GM19467 (cell line): ENCODE results near the gene ERC2.
"Not testable (repeated sequence)": the region's sequence is repeated elsewhere in the genome, so short reads cannot be mapped to it uniquely, and the experiment has no call there.

ENCODE experiments used
- ATAC-seq: cut with Tn5 transposase; IDR thresholded peaks from one replicate; pipeline ENCODE4 v1.9.1; 2021; ENCODE audit warnings: mild to moderate bottlenecking, moderate library complexity; ENCODE audit not compliant: unreplicated experiment

ERC2 gene

DNA sequence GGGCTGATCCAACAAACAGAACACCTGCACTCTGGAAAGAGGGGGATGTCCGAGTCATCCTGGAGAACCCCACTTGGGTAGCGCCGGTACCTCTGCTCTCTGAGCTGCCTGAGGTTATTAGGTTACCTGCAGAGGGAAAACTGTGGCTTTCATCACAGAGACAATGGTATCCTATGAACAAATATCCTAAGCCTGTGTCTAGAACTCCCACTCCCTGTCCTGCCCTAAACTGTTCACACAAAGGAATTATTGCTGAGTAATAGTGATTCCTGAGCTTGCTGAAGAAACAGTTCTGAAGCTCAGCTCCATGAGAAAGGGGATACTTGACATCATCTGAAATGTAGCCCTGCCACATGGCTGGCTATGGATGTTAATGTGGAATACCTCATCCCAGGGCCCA is 949.2 kb downstream of the ERC2 start:
- ATAC-seq = no peak

DNA sequence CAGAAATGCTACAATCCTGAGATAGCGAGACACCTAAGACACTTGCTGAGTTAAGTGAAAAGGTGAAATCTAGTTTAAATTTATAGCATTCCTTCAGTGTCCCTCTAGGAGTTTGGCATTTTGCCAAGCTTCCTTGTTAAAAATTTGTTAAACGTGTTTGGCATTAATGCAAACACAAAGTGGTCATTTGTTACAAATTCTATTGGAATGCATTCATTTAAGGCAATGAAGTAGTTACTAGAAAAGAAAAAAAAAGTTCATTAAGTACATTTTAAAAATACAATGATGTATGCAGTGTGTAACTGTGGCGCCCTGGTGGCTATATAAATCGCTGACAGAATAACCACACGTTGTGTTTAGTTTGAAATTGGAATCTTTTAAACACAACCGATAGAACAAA is 949.8 kb downstream of the ERC2 start:
- ATAC-seq = no peak

DNA sequence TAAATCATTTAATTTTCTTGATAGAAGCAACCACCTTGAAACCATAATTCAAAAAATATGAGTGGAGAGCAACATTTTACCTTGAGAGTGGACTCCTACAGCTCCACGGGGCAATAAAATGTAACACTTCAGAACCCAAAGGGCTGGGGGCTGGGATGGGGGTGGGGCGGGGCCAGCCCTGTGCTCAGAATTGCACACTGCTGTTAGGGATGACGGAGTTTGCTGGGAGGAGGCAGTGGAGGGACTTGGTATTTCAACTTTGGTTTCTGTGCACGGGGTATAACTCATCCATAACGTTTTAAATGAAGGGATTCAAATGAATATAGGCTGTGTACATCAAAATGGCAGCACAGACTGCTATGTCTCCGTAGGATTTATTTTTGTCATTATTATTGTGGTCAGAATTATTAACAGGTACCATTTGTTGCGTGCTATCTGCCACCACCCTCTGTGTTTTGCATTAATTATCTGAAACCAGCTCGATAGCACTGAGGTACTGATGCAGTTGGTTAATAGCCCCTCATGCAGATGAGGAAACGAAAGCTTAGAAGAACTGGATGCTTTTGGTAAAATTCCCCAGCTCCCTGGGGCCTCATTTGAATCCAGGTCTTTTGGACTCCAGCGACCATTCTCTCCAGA is 951.8 kb downstream of the ERC2 start:
- no peak for ATAC-seq

DNA sequence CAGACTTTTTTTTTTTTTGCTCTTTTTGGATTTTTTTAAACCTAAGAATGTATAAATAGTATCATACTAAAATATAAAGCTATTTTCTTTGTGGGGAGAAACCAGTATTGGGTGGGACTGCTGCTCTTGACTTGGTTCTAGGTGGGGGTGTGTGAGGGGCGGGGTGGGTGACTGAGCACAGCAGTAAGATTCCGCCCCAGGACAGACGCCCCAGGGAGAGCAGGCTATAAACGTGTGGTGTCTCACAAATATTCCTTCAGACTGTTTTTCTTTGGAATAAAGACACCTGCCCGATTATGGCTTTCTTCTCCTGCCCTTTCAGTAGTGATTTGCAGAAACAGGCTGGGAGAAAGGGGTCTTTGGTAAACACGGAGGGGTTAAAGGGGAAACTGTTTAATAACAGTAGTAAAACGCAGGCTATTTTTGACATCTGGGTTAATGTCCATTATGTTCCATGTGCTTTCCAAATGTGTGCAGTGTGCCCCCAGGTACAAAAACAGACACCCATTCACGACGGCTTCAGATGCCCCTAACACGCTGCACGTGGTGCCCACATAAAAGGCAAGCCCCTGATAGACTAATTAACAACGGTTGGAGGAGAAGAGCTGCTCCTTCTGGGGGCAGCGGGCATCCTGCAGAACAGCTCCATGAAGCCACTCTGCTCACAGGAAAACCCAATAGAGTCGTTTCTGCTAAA is 952.6 kb downstream of the ERC2 start:
- no peak for ATAC-seq

DNA sequence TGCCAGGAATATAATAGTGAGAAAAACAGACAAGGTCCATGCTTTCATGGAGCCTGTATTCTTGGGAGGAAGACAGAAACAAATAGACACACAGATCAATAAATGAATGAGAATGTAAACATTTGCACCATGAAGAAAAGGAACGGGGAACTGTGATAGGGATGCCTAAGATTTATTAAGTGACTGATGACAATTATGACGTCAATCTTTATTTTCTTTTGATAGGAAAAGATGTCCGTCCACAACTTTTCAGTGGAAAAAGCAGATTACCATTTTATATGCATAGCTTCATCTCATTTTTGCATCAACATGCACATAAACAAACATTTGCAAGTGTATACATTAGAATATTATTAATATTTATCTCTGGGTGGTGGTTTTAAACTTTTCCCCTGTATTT is 953.3 kb downstream of the ERC2 start:
- ATAC-seq = no peak

DNA sequence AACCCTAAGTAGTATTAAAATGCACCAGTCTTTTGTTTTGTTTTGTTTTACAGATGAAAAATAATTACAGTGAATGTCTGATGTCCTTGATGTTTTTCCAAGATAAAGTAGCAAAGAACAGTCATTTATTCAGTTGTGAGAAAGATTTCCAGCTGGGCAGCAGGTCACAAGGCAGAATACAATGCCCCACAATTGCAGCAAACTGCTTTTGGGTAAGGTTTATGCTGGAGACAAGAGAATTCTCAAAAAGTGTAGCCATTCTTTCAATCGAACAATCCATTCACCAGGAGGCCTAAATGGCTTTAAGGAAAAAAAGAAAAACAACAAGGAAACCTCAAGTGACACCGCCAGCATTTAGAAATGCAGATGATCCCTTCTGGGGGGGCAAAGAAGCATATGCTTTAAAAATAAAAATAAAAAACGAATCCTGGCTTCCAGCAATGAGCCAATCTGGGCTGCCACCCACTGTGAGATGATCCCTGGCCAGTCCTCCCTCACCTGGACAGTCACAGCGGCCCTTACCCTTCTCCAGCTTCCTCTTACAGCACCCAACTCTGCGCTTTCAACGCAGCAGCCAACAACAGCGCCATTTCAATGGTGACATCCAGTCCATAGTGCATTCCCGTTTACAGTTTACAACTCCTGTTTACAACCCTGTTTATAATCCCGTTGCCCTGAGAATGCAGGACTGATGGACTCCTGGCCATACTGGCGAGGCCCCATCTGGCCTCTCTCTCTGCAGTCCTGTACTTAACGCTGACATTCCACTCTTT is 955.5 kb downstream of the ERC2 start:
- ATAC-seq = no peak

DNA sequence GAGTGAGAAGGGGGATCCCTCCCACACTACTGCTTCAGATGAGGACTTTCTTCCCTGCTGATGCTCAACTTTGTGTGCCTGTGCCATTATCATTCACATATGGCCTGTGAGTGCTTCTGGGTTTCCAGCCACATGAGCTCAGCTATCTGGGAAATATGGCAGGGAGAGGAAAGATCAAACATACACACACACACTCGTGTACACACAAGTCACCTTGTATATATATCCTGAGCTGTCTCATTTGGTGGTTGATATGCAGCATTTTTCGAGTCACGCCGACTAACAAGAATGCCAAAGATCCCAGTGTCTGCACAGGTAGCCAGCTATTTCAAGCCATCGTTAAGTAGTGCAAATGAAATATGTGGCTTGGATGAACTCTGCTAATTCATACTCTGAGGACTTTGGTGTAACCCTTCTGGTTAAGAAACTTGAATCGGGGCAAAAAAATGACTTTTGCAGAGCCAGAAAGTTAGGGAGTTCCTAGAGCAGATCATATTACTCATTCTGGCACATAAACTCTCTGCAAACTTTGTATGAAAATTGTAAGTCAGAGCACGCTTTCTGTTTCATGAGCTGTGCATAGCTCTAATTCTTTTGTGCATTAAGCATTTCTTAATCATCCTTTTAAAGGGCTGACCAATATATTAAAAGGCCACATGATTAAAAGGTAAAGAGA is 956.2 kb downstream of the ERC2 start:
- ATAC-seq = no peak

DNA sequence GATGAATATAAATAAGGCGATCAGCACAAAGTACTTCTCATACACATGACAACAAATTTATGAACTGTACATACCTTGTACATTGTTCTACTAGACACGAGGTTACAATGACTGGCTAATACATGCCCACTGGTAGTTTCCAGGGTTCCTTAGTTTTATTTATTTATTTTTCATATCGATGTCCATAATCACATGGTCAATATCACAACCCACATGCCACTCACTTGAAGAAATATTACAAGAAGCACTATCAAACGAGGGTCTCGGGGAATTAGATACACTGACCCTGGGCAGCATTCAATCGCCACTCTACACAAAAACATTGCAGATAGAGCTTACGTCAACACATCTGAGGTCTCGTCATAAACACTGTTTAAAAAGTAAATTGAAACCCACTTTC is 959.9 kb downstream of the ERC2 start:
- ATAC-seq = no peak

DNA sequence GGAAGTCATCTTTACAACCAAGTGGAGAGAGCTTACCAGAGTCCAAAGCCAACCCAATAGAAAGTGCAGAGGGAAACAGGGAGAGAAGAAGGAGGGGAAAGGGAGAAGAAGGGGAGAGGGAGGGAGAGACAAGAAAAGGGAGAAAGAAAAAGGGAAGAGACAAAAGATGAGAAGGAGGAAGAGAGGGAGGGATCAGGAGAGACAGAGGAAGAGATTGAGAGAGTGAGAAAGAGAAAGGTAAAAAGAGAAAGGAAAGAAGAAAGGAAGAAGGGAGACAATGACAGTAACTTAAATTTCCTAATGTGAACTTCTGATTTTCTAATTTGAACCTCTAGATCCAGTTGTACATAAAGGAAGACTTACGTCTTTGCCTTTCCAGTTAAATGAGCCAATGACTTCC is 960.5 kb downstream of the ERC2 start:
- ATAC-seq = no peak

DNA sequence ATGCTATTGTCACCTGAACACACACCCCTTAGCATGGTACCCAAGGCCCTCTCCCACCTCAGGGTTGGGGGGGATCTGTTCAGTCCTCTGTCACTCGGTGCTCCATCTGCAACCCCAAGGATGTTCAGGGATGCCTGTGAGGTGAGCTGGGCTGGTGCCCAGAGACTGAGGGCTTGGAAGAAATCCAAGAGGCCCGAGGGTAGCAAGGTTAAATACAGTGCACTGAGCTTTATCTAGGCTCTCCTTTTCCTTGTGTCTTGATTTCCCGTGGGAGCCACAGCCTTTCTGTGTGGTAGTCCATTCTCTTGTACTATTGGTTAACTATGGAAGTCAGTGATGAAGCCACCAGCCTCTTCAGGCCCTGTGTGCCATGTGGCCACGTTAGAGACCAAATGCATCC is 962.5 kb downstream of the ERC2 start:
- no peak for ATAC-seq

DNA sequence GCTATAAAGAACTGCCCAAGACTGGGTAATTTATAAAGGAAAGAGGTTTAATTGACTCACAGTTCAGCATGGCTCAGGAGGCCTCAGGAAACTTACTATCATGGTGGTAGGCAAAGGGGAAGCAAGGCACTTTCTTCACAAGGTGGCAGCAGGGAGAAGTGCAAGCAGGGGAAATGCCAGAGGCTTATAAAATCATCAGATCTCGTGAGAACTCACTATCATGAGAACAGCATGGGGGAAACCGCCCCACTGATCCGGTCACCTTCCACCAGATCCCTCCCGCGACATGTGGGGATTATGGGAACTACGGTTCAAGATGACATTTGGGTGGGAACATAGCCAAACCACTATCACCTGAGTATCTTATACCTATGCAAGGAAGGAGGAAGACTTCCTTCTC is 963.2 kb downstream of the ERC2 start:
- not testable (repeated sequence) for ATAC-seq

DNA sequence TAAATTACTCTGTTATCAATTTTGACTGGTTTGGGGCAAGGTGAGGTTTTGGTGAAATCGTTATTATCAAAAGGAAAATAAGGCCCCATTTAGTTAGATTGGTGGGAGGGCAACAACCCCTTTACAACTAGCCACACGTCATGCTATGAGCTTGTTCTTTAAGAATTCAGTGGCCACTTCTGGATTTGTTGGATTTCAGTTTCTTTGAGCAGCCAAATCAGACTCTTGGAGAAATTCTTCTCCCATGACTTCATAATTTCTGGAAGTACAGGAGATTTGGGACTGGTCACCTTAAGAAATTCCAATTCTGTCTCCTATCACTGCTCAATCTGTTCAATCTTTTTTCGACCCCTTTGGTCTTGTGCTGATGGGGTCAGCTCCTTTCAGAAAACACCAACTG is 966.4 kb downstream of the ERC2 start:
- ATAC-seq = no peak

DNA sequence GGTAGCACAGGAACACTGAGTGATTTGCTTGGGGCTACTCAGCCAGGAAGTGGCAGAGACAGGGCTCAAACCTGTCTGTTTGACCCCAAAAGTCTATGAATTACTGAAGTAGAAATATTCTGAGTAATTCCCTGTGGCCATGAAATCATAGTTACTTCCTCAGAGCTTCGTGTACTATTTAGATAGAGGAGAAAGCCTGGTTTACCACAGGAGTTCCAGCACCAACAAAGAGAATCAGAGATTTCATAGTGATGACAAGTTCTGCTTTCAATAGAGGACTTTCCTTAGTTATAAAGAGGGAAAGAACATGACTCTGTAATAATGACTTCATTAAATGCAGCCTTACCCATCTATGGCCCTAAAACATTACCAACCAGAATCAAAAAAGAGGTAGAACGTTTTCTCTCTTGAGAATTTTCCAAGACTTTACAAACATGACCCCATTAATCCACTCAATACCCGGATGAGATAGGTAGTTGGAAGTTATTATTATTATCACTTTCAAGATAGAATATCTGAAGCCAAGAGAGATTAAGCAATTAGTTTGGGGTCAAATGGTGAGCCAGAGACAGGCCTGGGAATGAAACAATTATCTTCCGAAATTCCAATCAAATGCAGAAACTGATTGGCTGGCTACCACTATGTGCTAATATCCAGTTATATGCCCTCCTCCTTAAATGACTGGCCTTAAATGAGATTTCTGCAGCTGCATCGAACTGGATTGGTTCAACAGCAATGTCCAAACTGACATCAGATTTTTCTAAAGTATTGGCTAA is 967.5 kb downstream of the ERC2 start:
- no peak for ATAC-seq

DNA sequence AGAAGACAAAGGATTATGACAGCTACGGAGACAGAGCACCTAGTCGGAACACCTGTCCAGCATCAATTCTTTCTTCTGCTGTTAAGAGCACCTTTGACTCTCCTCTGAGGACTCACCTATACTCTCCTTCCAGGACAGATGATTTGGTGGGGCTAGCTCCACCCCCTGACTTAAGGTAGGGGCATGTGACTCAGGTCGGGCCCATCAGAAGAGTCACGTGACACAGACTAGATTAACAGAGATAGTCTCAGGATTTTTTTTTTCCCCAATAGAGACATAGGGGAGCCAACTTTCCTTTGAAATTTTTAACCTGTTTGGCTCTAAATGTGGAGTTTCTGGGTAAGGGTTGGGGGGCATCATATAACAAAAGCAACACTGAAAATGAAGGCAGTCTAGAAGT is 969.7 kb downstream of the ERC2 start:
- no peak for ATAC-seq

DNA sequence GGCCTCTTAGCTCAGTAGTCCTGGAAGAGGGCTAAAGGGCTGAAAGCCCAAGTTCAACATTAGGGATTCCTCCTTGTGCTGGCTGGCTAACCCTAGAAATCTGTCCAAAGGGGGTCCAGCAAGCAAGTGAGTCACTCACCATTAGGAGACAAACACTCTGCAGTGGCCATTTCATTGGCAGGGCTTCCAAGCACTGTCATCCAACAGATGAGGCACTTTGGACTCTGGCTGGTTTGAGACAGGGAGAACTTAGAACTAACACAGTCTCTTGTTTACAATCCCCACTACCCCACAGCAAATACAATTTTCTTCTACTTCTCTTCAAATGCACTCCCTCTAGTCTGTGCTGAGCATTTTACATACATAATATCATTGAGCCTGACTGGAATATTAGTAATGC is 971.0 kb downstream of the ERC2 start:
- ATAC-seq = no peak

DNA sequence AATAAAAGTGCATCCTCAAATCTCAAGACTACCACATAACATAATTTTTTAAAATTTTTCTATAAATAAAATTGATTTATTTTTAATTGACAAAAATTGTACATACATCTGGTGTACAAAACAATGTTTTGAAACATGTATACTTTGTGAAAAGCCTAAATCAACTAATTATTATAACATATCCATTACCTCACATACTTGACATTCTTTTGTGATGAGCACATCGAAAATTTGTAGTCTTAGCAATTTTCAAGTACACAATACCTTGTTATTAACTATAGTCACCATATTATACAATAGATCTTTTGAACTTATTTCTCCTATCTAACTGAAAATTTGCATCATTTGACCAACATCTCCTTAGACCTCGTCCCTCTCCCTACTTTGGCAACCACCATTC is 973.3 kb downstream of the ERC2 start:
- no peak for ATAC-seq

DNA sequence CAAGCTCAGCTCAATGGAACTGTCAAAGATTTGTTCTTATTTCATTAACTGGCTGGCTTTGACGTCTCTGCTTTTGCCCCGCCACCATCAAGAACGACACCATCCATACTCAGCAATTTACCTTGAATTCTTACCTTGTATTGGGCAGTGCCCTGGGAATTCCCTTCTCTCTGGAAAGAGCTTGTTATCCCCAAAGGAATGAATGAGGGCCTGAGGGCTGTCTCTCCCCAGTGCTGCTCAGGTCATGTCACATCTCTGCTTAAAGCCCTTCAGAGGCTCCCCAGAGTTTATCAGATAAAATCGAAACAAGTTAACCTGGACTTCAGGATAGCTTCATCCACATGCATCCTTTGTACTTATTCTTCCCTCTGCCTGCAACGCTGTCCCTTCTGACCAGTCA is 975.3 kb downstream of the ERC2 start:
- no peak for ATAC-seq

DNA sequence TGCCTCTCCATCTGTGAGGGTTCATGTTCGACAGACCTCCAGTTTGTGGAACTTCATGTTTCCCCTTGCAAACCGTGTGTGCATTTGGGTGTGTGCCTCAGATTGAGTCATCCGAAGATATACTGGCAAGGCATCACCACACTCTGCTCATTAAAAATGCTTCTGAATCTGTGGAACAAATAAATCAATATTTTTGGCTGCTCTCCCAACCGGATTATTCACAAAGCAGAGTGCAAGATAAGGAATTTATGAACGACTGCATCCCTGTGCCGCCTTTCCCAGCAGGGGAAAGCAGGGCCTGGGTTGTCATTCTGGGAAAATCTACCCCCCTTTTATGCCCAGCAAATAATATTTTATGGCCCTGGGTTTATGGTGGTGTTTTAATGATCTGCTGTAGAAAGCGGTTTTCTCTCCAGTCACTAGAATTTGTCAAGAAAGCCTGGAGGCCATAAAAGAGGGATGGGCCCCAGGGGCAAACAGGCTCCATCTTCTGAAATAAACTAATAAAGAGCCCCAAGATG is 976.9 kb downstream of the ERC2 start:
- no peak for ATAC-seq

DNA sequence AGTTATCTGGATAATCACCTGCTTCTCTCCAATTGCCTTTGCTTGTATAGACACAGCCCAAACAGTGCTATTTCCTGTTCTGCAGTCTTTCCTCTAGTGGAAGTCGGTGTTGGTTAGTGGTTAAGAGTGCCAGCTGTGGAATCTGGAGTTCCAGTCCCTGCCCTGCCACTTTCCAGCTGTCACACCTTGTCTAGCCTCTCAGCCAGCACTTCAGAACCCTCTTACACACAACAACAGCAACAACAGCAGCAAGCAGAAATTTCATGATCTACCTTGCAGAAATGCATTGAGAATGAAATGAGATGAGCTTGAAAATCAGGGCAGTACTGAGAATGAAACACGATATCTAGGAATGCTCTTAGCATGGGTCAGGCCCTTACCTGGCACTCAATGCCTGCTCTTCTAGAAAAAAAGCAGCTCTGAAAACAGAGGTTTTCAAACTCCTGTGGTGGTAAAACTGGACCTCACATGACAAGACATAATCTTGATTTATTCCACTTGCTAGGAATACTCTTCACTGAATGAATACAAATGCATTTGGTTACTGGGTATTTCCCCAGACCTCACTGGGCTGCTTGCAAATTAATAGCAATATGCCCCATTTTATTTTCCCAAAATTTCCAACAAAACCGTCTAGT is 977.9 kb downstream of the ERC2 start:
- ATAC-seq = no peak

DNA sequence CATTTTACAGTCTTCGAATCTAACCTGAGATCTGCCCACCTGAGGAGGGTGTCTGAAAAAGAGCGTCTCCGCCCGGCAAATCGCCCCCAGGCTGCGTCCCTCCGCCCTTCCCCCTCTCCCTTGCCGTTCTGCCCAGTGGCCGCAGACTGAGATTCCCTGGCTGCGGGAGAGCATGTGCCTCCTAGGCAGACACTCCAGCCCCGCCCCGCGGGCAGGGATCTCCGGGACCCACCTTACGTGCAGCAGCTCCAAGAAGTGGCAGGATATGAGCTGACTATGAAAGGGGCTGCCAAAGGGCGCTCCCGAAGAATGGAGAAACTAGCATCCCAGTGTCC is 978.5 kb downstream of the ERC2 start:
- ATAC-seq = no peak
